Fibroblast of skin of left biceps (primary cell): ENCODE data around the gene RGS10.

Experiments used
- DNase-seq, 2 experiments: peaks; one replicate each; pipeline ENCODE4 v3.0.0-alpha.2; 2013; ENCODE audit warnings: low read depth in 2 of 2

RGS10 gene

GRCh38 chr10:119497243-119497642 is 45.3 kb downstream of the RGS10 start:
- no peak for DNase-seq

- no peak for DNase-seq
These were observed 46.2 kb downstream of the RGS10 start for GRCh38 chr10:119496273-119496672.

GRCh38 chr10:119495545-119495944 is 47.0 kb downstream of the RGS10 start:
- DNase-seq: no peak

- no peak for DNase-seq
These were observed 47.5 kb downstream of the RGS10 start for GRCh38 chr10:119495021-119495505.

- no peak for DNase-seq
These were observed 48.1 kb downstream of the RGS10 start for GRCh38 chr10:119494236-119495020.

- DNase-seq: no peak
These were observed 49.4 kb downstream of the RGS10 start for GRCh38 chr10:119493155-119493554.

GRCh38 chr10:119491966-119492757 is 50.4 kb downstream of the RGS10 start:
- no peak for DNase-seq

GRCh38 chr10:119489991-119490326 is 52.6 kb downstream of the RGS10 start:
- DNase-seq: no peak

GRCh38 chr10:119488675-119489074 is 53.8 kb downstream of the RGS10 start:
- no peak for DNase-seq

GRCh38 chr10:119483839-119484238 is 58.7 kb downstream of the RGS10 start:
- no peak for DNase-seq

- no peak for DNase-seq
These were observed 59.5 kb downstream of the RGS10 start for GRCh38 chr10:119483001-119483400.

GRCh38 chr10:119481781-119482426 is 60.6 kb downstream of the RGS10 start:
- DNase-seq: no peak

GRCh38 chr10:119480667-119481066 is 61.9 kb downstream of the RGS10 start:
- DNase-seq: no peak

GRCh38 chr10:119479532-119479931 is 63.0 kb downstream of the RGS10 start:
- DNase-seq: no peak

- no peak for DNase-seq
These were observed 63.6 kb downstream of the RGS10 start for GRCh38 chr10:119478811-119479341.

- no peak for DNase-seq
These were observed 64.3 kb downstream of the RGS10 start for GRCh38 chr10:119478111-119478802.

- DNase-seq: no peak
These were observed 65.1 kb downstream of the RGS10 start for GRCh38 chr10:119477444-119477843.

- DNase-seq: no peak
These were observed 67.9 kb downstream of the RGS10 start for GRCh38 chr10:119474606-119475005.

GRCh38 chr10:119473771-119474170 is 68.7 kb downstream of the RGS10 start:
- DNase-seq: no peak

- DNase-seq: no peak
These were observed 71.4 kb downstream of the RGS10 start for GRCh38 chr10:119470920-119471702.

- no peak for DNase-seq
These were observed 72.7 kb downstream of the RGS10 start for GRCh38 chr10:119469846-119470245.
